Activated T-cell treated with anti-CD3 and anti-CD28 coated beads, Interleukin-2, amount 50 U/mL, for 72 hours (primary cell): Measurements from ENCODE around the gene PTCSC3. TPM values are rescaled to one million over a fixed set of nuclear protein-coding genes. Genes with fewer than 3 reads are reported as not detected.

Experiments used
- ATAC-seq, 2 donors: fragments of 150-1000 bp; cut with Tn5 transposase; replicated peaks in 1 of 2; 2 replicates each; pipeline ENCODE4 v1.10.0; 2021; ENCODE audit warnings: moderate library complexity in 2 of 2, mild to moderate bottlenecking in 1 of 2
- DNase-seq, 2 donors: peaks; one replicate each; pipeline ENCODE4 v3.0.0; 2021 to 2022; ENCODE audit warnings: mixed read lengths in 1 of 2
- H3K27ac Mint-ChIP-seq: one replicate; pipeline ENCODE4 v1.8.0; 2022; ENCODE audit warnings: mild to moderate bottlenecking, moderate library complexity, mixed read lengths
- H3K27me3 Mint-ChIP-seq: one replicate; pipeline ENCODE4 v1.8.0; 2022; ENCODE audit warnings: low read depth, mixed read lengths
- H3K36me3 Mint-ChIP-seq, 2 donors: one replicate each; pipeline ENCODE4 v1.8.0; 2022; ENCODE audit warnings: mixed read lengths in 2 of 2, mild to moderate bottlenecking in 1 of 2; ENCODE audit not compliant: insufficient read depth in 2 of 2
- H3K4me1 Mint-ChIP-seq: one replicate; pipeline ENCODE4 v1.8.0; 2022; ENCODE audit warnings: low read depth, mixed read lengths
- H3K4me3 Mint-ChIP-seq, 2 donors: one replicate each; pipeline ENCODE4 v1.8.0; 2022; ENCODE audit warnings: mild to moderate bottlenecking in 2 of 2, mixed read lengths in 2 of 2, moderate library complexity in 2 of 2
- H3K9me3 Mint-ChIP-seq, 2 donors: one replicate each; pipeline ENCODE4 v1.8.0; 2022; ENCODE audit warnings: mixed read lengths in 2 of 2
- total RNA-seq, 2 donors: library from RNA; stranded (reverse); gene quantifications; one replicate each; pipeline ENCODE4 v1.2.3, GENCODE V29; 2022

PTCSC3 gene
- total RNA-seq, 2 donors from 2014 or later = not detected

GRCh38 chr14:36094963-36095362, 81.6 kb downstream of the PTCSC3 start:
- Mint-ChIP-seq H3K27me3 (peaks cover 7% of the 10 kb centered on the region), H3K4me3 (no peak overlapping the region), H3K27ac (no peak overlapping the region), H3K4me1 (no peaks in the 10 kb centered on the region), H3K9me3 (no peaks in the 10 kb centered on the region), H3K36me3 (no peaks in the 10 kb centered on the region)
- ATAC-seq = no peak
- DNase-seq = no peak

GRCh38 chr14:36091096-36091495, 85.4 kb downstream of the PTCSC3 start:
- no peak for DNase-seq
- Mint-ChIP-seq H3K4me3 (no peak overlapping the region), H3K36me3 (no peaks in the 10 kb centered on the region), H3K9me3 (no peaks in the 10 kb centered on the region), H3K4me1 (no peaks in the 10 kb centered on the region), H3K27me3 (peaks cover 12% of the 10 kb centered on the region), H3K27ac (no peak overlapping the region)
- no peak for ATAC-seq

GRCh38 chr14:36087411-36087810, 89.1 kb downstream of the PTCSC3 start:
- DNase-seq = no peak
- no peak overlapping the region for H3K27ac Mint-ChIP-seq
- ATAC-seq = no peak
- H3K9me3 Mint-ChIP-seq = no peaks in the 10 kb centered on the region
- peaks cover 15% of the 10 kb centered on the region for H3K27me3 Mint-ChIP-seq
- H3K4me1 Mint-ChIP-seq = no peaks in the 10 kb centered on the region
- no peaks in the 10 kb centered on the region for H3K36me3 Mint-ChIP-seq
- H3K4me3 Mint-ChIP-seq = no peak overlapping the region

- Mint-ChIP-seq H3K4me3 (no peak overlapping the region), H3K4me1 (no peaks in the 10 kb centered on the region), H3K27me3 (peaks cover 15% of the 10 kb centered on the region), H3K36me3 (no peaks in the 10 kb centered on the region), H3K27ac (no peak overlapping the region), H3K9me3 (no peaks in the 10 kb centered on the region)
- DNase-seq (no peak), ATAC-seq (no peak)
Measured at GRCh38 chr14:36086629-36087395, 89.7 kb downstream of the PTCSC3 start.

- DNase-seq = no peak
- ATAC-seq = no peak
- H3K36me3 Mint-ChIP-seq = no peaks in the 10 kb centered on the region
- no peaks in the 10 kb centered on the region for H3K4me1 Mint-ChIP-seq
- peaks cover 15% of the 10 kb centered on the region for H3K27me3 Mint-ChIP-seq
- no peak overlapping the region for H3K27ac Mint-ChIP-seq
- no peak overlapping the region for H3K4me3 Mint-ChIP-seq
- no peaks in the 10 kb centered on the region for H3K9me3 Mint-ChIP-seq
Measured at GRCh38 chr14:36085861-36086260, 90.7 kb downstream of the PTCSC3 start.

Other genes starting within 250 kb of the PTCSC3 start
- 10 to 100 TPM; 35.2 to 36.3 TPM for gene MBIP, start 143.9 kb upstream of the PTCSC3 start, total RNA-seq